Measurements from ENCODE around the gene ATG7. TPM values are rescaled to one million over a fixed set of nuclear protein-coding genes. Genes with fewer than 3 reads are reported as not detected.

The ATG7 gene, protein sequence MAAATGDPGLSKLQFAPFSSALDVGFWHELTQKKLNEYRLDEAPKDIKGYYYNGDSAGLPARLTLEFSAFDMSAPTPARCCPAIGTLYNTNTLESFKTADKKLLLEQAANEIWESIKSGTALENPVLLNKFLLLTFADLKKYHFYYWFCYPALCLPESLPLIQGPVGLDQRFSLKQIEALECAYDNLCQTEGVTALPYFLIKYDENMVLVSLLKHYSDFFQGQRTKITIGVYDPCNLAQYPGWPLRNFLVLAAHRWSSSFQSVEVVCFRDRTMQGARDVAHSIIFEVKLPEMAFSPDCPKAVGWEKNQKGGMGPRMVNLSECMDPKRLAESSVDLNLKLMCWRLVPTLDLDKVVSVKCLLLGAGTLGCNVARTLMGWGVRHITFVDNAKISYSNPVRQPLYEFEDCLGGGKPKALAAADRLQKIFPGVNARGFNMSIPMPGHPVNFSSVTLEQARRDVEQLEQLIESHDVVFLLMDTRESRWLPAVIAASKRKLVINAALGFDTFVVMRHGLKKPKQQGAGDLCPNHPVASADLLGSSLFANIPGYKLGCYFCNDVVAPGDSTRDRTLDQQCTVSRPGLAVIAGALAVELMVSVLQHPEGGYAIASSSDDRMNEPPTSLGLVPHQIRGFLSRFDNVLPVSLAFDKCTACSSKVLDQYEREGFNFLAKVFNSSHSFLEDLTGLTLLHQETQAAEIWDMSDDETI
- polyA plus RNA-seq (ENCODE audit: low read depth in 6 of 6): 10 to 100 TPM; 15.5 to 36.9 (median 18.4) TPM

DNA sequence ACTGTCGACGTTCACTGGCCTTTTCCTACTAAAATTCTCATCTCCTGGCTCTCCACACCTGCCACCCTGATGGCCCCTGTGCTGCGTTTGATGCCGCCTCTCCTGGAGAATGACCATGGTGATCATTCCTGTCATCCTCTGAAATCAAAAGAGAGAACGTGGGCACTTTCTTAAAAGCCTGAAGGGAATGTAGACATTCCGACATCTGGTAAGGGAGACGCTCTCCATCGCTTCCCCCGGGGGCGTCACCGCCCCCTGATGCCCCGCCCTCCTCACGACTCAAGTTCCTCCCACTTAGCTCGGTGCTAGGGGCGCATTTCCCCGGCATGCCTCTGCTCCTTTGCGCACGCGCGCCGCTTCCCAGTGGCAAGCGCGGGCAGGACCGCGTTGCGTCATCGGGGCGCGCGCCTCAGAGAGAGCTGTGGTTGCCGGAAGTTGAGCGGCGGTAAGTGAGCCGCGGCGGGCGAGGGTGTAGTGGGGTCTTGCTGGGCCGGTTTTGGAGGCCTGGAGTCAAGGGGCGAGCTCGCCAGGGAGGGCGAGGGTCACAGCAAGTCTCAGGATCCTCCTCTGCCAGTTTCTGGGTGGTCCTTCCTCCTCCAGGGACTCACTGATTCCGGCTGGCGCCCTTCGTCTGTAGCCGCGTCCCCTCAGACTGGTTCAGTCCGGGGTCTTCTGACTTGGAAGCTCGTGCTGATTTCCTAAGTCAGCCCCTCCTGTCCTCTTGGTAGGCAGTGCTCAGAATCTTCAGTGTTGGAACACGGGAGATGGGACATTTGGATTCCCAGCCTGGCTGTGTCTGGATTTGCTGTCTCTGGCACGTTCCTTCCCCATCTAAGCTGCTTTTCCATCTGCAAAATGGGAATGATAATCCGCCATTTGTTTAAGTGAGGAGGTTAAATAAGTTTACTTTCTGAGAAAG is at the start of gene ATG7:
Gene ATG7, plus strand, starts transcription at position 412 of the 919 bp plus-strand sequence. CDS start 26,299 bp downstream, outside the sequence.
- Mint-ChIP-seq H3K27ac (peak within 1 kb of the TSS; percentile 99 to 100 (median 100)), H3K4me1 (peaks cover 41 to 50% (median 45%) of the 10 kb centered on the region in 3 donors), H3K4me3 (peak within 1 kb of the TSS; percentile 85 to 99 (median 96)), H3K9me3 (peaks cover 0 to 8% (median 1%) of the 10 kb centered on the region in 7 donors), H3K36me3 (peaks cover 12 to 17% of the 10 kb centered on the region in 2 donors), H3K27me3 (peaks cover 0 to 4% (median 4%) of the 10 kb centered on the region in 3 donors)
- ATAC-seq (ENCODE audit: low read depth in 2 of 2) (peak; percentile 90), DNase-seq (peak; percentile 97)

DNA sequence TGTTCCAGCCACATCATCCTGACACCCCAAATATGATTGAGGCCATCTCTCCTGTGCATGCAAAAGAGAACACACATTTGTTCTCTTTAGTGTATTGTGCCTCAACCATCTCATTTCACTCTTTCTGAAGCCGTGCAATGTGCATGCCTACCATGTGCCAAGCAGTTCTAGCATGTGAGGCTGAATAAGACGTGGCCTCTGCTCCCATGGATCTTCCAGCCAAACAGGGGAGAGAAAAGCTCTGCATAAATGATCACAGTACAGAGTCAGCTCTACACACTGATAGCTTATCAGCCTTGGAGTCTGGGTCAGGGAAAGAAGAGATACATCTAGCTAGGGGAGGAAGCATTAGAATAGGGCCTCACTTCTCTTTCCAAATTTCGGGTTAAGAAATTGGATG is 48.2 kb upstream of the ATG7 start:
- DNase-seq (no peak), ATAC-seq (ENCODE audit: low read depth in 2 of 2) (no peak)
- peak overlapping the region in 2 of 6 donors; percentile 20 to 63 for H3K27ac Mint-ChIP-seq

DNA sequence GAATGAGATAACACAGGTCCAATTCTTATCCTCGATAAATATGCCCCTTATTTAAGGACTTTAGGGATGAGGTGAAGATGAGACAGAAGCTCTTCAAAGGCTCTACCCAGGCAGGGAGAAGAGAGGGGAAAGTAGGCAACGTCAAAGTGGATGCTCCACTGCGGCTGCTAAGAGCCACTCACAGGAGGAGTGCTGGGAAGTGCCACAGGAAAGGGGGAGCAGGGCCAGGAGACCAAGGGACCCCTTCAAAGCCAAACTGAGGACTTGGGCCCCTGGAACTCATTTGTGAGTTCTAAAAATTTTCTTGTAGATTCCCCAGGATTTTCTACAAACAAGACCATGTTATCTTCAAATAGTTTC is 47.3 kb upstream of the ATG7 start:
- peak overlapping the region in 1 of 6 donors; percentile 10 for H3K27ac Mint-ChIP-seq
- H3K27me3 Mint-ChIP-seq: peaks cover 0 to 4% (median 2%) of the 10 kb centered on the region in 3 donors
- H3K4me1 Mint-ChIP-seq: peaks cover 9 to 24% (median 22%) of the 10 kb centered on the region in 3 donors
- no peaks in the 10 kb centered on the region for H3K9me3 Mint-ChIP-seq
- ATAC-seq (ENCODE audit: low read depth in 2 of 2): no peak
- H3K36me3 Mint-ChIP-seq: no peaks in the 10 kb centered on the region
- H3K4me3 Mint-ChIP-seq: no peak overlapping the region
- no peak for DNase-seq

More for the DNA sequence above, 48.2 kb upstream of the ATG7 start:
- Mint-ChIP-seq H3K4me3 (no peak overlapping the region), H3K27me3 (peaks cover 0 to 4% (median 0%) of the 10 kb centered on the region in 3 donors), H3K4me1 (peaks cover 9 to 22% (median 22%) of the 10 kb centered on the region in 3 donors), H3K9me3 (no peaks in the 10 kb centered on the region), H3K36me3 (no peaks in the 10 kb centered on the region)

DNA sequence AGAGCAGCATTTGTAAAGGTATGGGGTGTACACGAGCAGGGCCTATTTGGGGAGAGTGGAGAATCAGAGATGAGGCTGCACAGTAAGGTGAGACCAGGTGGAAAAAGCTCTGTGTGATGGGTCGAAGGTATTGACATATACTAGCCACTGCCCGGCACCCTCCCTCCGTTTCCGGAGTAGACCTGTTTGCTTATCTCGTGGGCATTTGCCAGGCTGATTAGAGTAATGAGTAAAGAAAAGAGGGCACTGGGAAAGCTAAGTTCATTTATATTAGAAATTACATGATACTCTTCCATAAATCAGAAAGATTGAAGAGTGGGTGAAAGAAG is 46.2 kb upstream of the ATG7 start:
- ATAC-seq (ENCODE audit: low read depth in 2 of 2) (no peak), DNase-seq (no peak)
- peaks cover 9 to 28% (median 25%) of the 10 kb centered on the region in 3 donors for H3K4me1 Mint-ChIP-seq
- H3K36me3 Mint-ChIP-seq: no peaks in the 10 kb centered on the region
- no peak overlapping the region for H3K4me3 Mint-ChIP-seq
- peak overlapping the region in 2 of 6 donors; percentile 57 to 64 for H3K27ac Mint-ChIP-seq
- H3K9me3 Mint-ChIP-seq: no peaks in the 10 kb centered on the region
- H3K27me3 Mint-ChIP-seq: peaks cover 0 to 6% (median 4%) of the 10 kb centered on the region in 3 donors

DNA sequence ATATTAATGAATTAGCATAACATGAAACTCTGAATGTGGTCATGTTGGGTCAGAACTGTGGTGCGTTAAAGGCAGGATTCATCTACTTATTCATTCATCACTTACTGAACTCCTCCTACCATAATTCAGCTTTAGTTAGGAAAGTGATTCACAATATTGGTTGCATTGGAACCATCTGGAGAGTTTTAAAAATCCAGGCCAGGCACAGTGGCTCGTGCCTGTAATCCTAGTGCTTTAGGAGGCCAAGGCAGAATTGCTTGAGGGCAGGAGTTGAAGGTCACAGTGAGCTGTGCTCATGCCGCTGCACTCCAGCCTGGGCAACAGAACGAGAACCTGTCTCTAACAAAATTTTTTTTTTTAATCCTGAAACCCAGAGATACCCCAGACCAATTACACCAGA is 44.2 kb upstream of the ATG7 start:
- no peaks in the 10 kb centered on the region for H3K36me3 Mint-ChIP-seq
- H3K4me1 Mint-ChIP-seq: peaks cover 9 to 28% (median 25%) of the 10 kb centered on the region in 3 donors
- ATAC-seq (ENCODE audit: low read depth in 2 of 2) (no peak), DNase-seq (no peak)
- H3K27ac Mint-ChIP-seq: no peak overlapping the region
- no peak overlapping the region for H3K4me3 Mint-ChIP-seq
- no peaks in the 10 kb centered on the region for H3K9me3 Mint-ChIP-seq
- peaks cover 0 to 8% (median 8%) of the 10 kb centered on the region in 3 donors for H3K27me3 Mint-ChIP-seq

DNA sequence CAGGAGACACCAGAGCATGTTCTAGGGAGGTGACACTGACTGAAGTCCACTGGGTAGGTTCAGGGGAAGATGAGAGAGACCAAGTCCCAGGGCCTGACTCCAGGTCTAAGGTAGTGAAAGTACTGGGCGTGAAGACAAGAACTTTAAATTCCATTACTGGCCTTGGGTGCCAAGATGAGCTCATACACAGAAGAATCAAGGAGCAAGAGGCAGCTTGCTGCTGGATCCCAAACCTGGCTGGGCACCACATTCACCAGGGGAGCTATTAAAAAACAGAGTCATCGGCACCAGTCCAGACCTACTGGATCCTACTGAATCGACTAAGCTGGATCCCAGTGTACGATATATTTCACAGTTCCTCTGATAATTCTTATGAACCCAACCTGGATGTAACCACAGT is 42.1 kb upstream of the ATG7 start:
- Mint-ChIP-seq H3K27ac (peak overlapping the region in 1 of 6 donors; percentile 82), H3K36me3 (no peaks in the 10 kb centered on the region), H3K9me3 (no peaks in the 10 kb centered on the region), H3K4me1 (peaks cover 6 to 27% (median 25%) of the 10 kb centered on the region in 3 donors), H3K4me3 (no peak overlapping the region), H3K27me3 (peaks cover 5 to 25% (median 8%) of the 10 kb centered on the region in 3 donors)
- DNase-seq: no peak
- ATAC-seq (ENCODE audit: low read depth in 2 of 2): no peak

DNA sequence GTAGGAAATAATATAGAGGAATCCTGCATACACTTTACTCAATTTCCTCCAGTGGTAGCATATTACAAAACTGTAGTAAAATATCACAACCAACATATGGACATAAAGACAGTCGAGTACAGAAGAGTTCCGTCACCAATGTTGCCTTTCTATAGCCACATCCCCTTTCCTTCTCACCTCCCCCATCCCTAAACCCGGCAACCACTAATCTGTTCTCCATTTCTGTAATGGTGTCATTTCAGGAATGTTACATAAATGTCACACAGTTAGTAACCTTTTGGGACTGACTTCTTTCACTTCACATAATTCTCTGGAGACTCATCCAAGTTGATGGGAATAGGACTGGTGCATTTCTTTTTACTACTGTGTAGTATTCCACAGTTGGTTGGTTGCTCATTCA is 41.4 kb upstream of the ATG7 start:
- peaks cover 3 to 20% (median 19%) of the 10 kb centered on the region in 3 donors for H3K4me1 Mint-ChIP-seq
- no peaks in the 10 kb centered on the region for H3K9me3 Mint-ChIP-seq
- ATAC-seq (ENCODE audit: low read depth in 2 of 2): no peak
- peaks cover 5 to 30% (median 13%) of the 10 kb centered on the region in 3 donors for H3K27me3 Mint-ChIP-seq
- no peak overlapping the region for H3K4me3 Mint-ChIP-seq
- H3K36me3 Mint-ChIP-seq: no peaks in the 10 kb centered on the region
- no peak overlapping the region for H3K27ac Mint-ChIP-seq
- DNase-seq: no peak

DNA sequence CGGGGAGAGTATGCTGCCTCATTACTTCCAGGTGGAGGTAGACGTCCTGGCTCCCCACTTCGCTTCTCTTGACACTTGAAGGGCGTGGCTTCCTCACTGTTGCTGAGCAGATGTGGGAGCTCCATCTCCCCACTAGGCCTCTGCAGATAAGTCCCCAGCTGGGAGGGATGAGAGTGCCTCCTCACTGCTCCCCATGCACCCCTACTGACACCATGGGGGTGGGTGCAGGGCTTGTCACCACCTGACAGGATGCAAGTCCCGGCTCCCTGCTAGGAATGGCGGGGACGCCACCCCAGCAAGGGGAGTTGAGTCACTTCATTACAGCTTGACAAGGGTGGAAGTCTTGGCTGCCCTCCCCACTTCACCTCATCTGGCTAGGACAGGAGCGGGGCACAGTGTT is 36.8 kb upstream of the ATG7 start:
- Mint-ChIP-seq H3K9me3 (peaks cover 0 to 12% (median 1%) of the 10 kb centered on the region in 7 donors), H3K27me3 (peaks cover 17 to 29% (median 20%) of the 10 kb centered on the region in 3 donors), H3K27ac (peak overlapping the region in 2 of 6 donors; percentile 36 to 73)

DNA sequence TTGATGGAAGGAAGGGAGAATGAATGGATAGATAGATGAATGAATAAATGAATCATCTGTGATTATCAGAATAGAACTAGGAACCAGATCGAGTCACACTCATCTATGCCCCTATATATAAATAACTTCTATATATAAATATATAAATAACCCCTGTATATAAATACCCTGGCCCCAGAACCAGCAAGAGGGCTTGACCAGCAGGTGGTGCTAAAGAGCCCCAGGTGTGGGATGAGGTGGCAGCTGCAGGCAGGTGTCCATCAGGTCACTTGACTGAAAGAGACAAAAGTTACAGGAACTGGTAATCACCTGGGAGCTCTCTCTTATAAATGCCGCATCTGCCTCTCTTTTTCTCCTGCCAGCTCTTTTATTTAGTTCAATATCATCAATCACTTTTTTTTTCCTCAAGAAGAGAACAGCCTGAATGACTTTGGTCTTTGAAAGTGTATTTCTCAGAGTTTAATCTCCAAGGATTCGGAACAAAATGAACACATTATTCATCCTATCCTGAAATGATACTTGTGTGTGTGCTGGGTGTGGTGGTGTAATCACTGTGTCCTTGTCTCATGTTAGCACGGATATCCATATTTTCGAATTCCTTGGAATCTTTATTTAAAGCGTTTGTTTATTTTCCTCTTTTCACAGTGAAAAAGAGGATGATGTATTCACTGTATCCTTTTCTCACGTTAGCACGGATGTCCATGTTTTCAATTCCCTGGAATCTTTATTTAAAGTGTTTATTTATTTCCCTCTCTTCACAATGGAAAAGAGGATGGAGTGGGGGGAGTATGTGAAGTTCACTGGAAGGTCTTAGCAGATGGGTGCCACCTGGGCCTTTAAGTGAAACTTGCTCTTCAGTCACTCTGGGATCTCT is 35.4 kb upstream of the ATG7 start:
- DNase-seq (peak; percentile 67), ATAC-seq (ENCODE audit: low read depth in 2 of 2) (peak; percentile 69 to 85)
- Mint-ChIP-seq H3K9me3 (peaks cover 0 to 12% (median 1%) of the 10 kb centered on the region in 7 donors), H3K27me3 (peaks cover 15 to 29% (median 23%) of the 10 kb centered on the region in 3 donors), H3K4me3 (no peak overlapping the region), H3K27ac (no peak overlapping the region), H3K4me1 (no peaks in the 10 kb centered on the region), H3K36me3 (no peaks in the 10 kb centered on the region)

More for the DNA sequence above, 36.8 kb upstream of the ATG7 start:
- ATAC-seq (ENCODE audit: low read depth in 2 of 2) (no peak), DNase-seq (no peak)
- Mint-ChIP-seq H3K4me3 (no peak overlapping the region), H3K36me3 (no peaks in the 10 kb centered on the region), H3K4me1 (peaks cover 0 to 4% (median 0%) of the 10 kb centered on the region in 3 donors)

DNA sequence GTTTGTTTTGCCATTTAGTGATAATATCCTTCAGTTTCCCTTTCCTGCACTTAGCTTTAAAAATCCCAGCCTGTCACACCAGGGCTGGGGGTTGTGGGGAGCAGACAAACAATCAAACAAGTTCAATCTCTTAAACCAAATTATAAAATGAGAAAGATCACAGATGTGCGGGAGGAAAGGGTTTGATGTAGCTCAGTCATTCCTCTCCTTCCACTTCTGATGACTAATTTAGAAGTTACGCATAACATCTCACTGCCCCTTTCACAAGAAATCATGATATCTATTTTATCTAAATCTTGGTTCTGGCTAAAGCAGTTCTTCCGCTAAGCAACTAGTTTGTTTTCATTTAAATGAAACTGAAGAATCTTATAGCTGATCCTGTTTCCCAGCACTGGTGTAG is 34.1 kb upstream of the ATG7 start:
- Mint-ChIP-seq H3K4me3 (no peak overlapping the region), H3K27ac (no peak overlapping the region), H3K36me3 (no peaks in the 10 kb centered on the region), H3K27me3 (peaks cover 15 to 26% (median 23%) of the 10 kb centered on the region in 3 donors), H3K9me3 (peaks cover 0 to 12% (median 1%) of the 10 kb centered on the region in 7 donors), H3K4me1 (no peaks in the 10 kb centered on the region)
- ATAC-seq (ENCODE audit: low read depth in 2 of 2): no peak
- DNase-seq: no peak

DNA sequence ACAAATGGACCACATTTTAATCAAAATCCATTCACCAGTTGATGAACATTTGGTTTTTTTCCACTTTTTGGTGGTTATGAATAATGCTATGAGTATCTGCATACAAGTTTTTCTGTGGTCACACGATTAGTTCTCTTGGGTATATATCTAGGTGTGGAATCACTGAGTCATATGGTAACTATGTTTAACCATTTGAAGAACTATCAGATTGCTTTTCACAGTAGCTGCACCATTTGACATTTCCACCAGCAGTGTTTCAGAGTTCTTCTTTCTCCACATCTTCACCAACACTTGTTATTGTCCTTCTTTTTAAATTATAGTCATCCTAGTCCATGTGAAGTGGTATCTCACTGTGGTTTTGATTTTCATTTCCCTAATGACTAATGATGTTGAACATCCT is 33.3 kb upstream of the ATG7 start:
- Mint-ChIP-seq H3K9me3 (peaks cover 0 to 12% (median 1%) of the 10 kb centered on the region in 7 donors), H3K27me3 (peaks cover 15 to 27% (median 22%) of the 10 kb centered on the region in 3 donors), H3K4me1 (no peaks in the 10 kb centered on the region), H3K27ac (no peak overlapping the region), H3K4me3 (no peak overlapping the region), H3K36me3 (no peaks in the 10 kb centered on the region)
- DNase-seq (no peak), ATAC-seq (ENCODE audit: low read depth in 2 of 2) (no peak)

DNA sequence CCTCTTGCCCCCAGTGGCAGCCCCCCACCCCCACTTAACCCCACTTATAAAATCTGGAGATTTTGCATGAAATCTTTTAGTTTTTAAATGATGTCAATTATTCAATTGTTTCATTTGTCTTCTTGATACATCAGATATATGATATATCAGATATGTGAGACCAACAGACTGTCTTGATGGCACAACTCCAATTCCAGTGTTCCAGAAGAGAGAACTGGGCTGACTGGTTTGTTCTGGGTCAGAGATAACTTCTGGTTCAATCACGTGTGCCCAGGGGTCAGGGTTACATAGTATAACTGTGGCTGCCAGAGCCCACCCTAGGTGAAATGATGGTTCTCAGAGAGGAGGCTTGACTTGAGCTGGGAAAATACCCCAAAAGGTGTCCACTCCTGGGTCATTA is 32.4 kb upstream of the ATG7 start:
- H3K9me3 Mint-ChIP-seq: peaks cover 0 to 12% (median 1%) of the 10 kb centered on the region in 7 donors
- DNase-seq: no peak
- no peak overlapping the region for H3K27ac Mint-ChIP-seq
- H3K4me1 Mint-ChIP-seq: no peaks in the 10 kb centered on the region
- H3K27me3 Mint-ChIP-seq: peaks cover 15 to 23% (median 15%) of the 10 kb centered on the region in 3 donors
- ATAC-seq (ENCODE audit: low read depth in 2 of 2): no peak
- H3K4me3 Mint-ChIP-seq: no peak overlapping the region
- no peaks in the 10 kb centered on the region for H3K36me3 Mint-ChIP-seq
